Transverse colon (tissue), 4 donors: ENCODE data around the gene PCED1B. TPM values are rescaled to one million over a fixed set of nuclear protein-coding genes. Genes with fewer than 3 reads are reported as not detected.
A peak's percentile ranks its signal among the peaks of the same experiment; 100 is the strongest.

Experiments used
- DNase-seq: peaks from one replicate; pipeline ENCODE4 v3.0.0-alpha.2; 2019
- H3K27ac ChIP-seq, 4 donors: fragments of 200-600 bp; sonication (generic); 2 replicates each; pipeline ENCODE4 v1.5.1; 2016 to 2018; ENCODE audit warnings: inconsistent platforms in 4 of 4
- H3K27me3 ChIP-seq: fragments of 200-600 bp; sonication (generic); 2 replicates; pipeline ENCODE4 v1.5.1; 2017; ENCODE audit warnings: inconsistent platforms
- H3K36me3 ChIP-seq, 4 donors: fragments of 200-600 bp; sonication (generic); 2 replicates each; pipeline ENCODE4 v1.5.1; 2017 to 2019; ENCODE audit warnings: inconsistent platforms in 4 of 4
- H3K4me1 ChIP-seq, 4 donors: fragments of 200-600 bp; sonication (generic); 2 replicates each; pipeline ENCODE4 v1.5.1; 2017 to 2020; ENCODE audit warnings: inconsistent platforms in 4 of 4
- H3K4me3 ChIP-seq, 4 donors: fragments of 200-600 bp; sonication (generic); 1 replicate in 1 of 4; 2 replicates in 3 of 4; pipeline versions ENCODE4 v1.5.1 to v1.6.1; 2017 to 2019; ENCODE audit warnings: inconsistent platforms in 4 of 4
- H3K9me3 ChIP-seq, 2 donors: fragments of 200-600 bp; sonication (generic); 2 replicates each; pipeline ENCODE4 v1.5.1; 2017 to 2019; ENCODE audit warnings: inconsistent platforms in 2 of 2
- CTCF ChIP-seq, 5 experiments: fragments of 200-600 bp in 3 of 5; fragments of 450-650 bp in 2 of 5; sonication (generic) in 3 of 5; IDR thresholded peaks; 1 replicate in 2 of 5; 2 replicates in 3 of 5; pipeline ENCODE4 v1.5.1; 2016 to 2017; ENCODE audit warnings: antibody characterized with exemption in 5 of 5, inconsistent platforms in 3 of 5, mild to moderate bottlenecking in 2 of 5, moderate library complexity in 1 of 5
- EP300 ChIP-seq: sonication (generic); formaldehyde crosslinking; IDR thresholded peaks from one replicate; pipeline ENCODE4 v1.6.1; 2017; ENCODE audit warnings: antibody characterized with exemption, low read depth
- POLR2A ChIP-seq: fragments of 450-650 bp; IDR thresholded peaks from one replicate; pipeline ENCODE4 v1.6.1; 2016; ENCODE audit warnings: antibody characterized with exemption, mild to moderate bottlenecking, moderate library complexity
- POLR2AphosphoS5 ChIP-seq, 3 donors: sonication (generic); formaldehyde crosslinking; IDR thresholded peaks; one replicate each; pipeline ENCODE4 v1.6.1; 2016; ENCODE audit warnings: antibody characterized with exemption in 3 of 3
- WGBS, 2 donors: methylation state at CpG; one replicate each; pipeline ENCODE4 v1.1.5; 2018; ENCODE audit warnings: low coverage in 1 of 2; 5-methylcytosine and 5-hydroxymethylcytosine counted together
- in situ Hi-C, 4 donors: fragments of 200-750 bp; cut with MboI; loops; one replicate each; pipeline versions ENCODE4 v1.15.0 to v1.15.1; 2017; ENCODE audit warnings: low sequenced_read_pairs in 3 of 4, low pct_ligation_motif_present in 1 of 4, low pct_unique_long_range_greater_than_20kb in 1 of 4
- intact Hi-C: fragments of 100-400 bp; cut with DNase I; formaldehyde crosslinking; loops from one replicate; pipeline ENCODE4 v1.15.1; 2023; ENCODE audit warnings: low total_unique reads
- total RNA-seq, 4 donors: library from RNA; depleted of rRNA; stranded (reverse); fragments of >200 nt; gene quantifications; one replicate each; pipeline ENCODE4 v1.1.0, GENCODE V29; 2016

The PCED1B gene
- total RNA-seq, 4 donors from 2014 or later, result 2.7 to 52.0 (median 3.0) TPM; not detected in 1

GRCh38 chr12:47218191-47218654 lies 138.8 kb downstream of the PCED1B start:
- in situ Hi-C loops, result no loop called here
- Histone ChIP-seq H3K4me3 (peak overlapping the region in 1 of 4 donors; percentile 23), H3K27ac (peak overlapping the region; percentile 30 to 72 (median 63)), H3K27me3 (no peaks in the 10 kb centered on the region), H3K36me3 (no peaks in the 10 kb centered on the region), H3K9me3 (no peaks in the 10 kb centered on the region), H3K4me1 (peaks cover 5 to 18% (median 8%) of the 10 kb centered on the region in 4 donors)
- intact Hi-C loops, result no loop called here
- no peak for DNase-seq
- 69 to 72% methylated on average over 5 to 8 of the region's 8 CpGs for WGBS, 2 donors
- TF ChIP-seq EP300, result no peak
- no peak for TF ChIP-seq CTCF (IDR thresholded peaks at IDR 0.05)
- no peak for TF ChIP-seq POLR2AphosphoS5 (IDR thresholded peaks at IDR 0.05)
- TF ChIP-seq POLR2A, result no peak

- in situ Hi-C loops, result no loop called here
- H3K36me3 ChIP-seq, result no peaks in the 10 kb centered on the region
- no peak for TF ChIP-seq CTCF (IDR thresholded peaks at IDR 0.05)
- TF ChIP-seq POLR2AphosphoS5 (IDR thresholded peaks at IDR 0.05), result no peak
- H3K9me3 ChIP-seq, result no peaks in the 10 kb centered on the region
- 70 to 88% methylated on average over 1 to 3 of the region's 3 CpGs for WGBS, 2 donors
- no peak overlapping the region for H3K4me3 ChIP-seq
- peaks cover 15 to 28% (median 18%) of the 10 kb centered on the region in 4 donors for H3K4me1 ChIP-seq
- intact Hi-C loops, result no loop called here
- no peaks in the 10 kb centered on the region for H3K27me3 ChIP-seq
- peak overlapping the region in 3 of 4 donors; percentile 5 to 65 (median 30) for H3K27ac ChIP-seq
- DNase-seq, result no peak
Observed at GRCh38 chr12:47219243-47219642, 139.8 kb downstream of the PCED1B start.

GRCh38 chr12:47221256-47222023 lies 142.0 kb downstream of the PCED1B start:
- Histone ChIP-seq H3K36me3 (no peaks in the 10 kb centered on the region), H3K4me3 (no peak overlapping the region), H3K27ac (no peak overlapping the region), H3K4me1 (peaks cover 15 to 31% (median 18%) of the 10 kb centered on the region in 4 donors), H3K27me3 (no peaks in the 10 kb centered on the region), H3K9me3 (no peaks in the 10 kb centered on the region)
- WGBS, 2 donors, result 97 to 100% methylated on average over 2 of the region's 2 CpGs
- in situ Hi-C loops (no loop called here), intact Hi-C loops (no loop called here)
- TF ChIP-seq POLR2A (no peak), EP300 (no peak), POLR2AphosphoS5 (IDR thresholded peaks at IDR 0.05) (no peak)
- DNase-seq, result no peak

GRCh38 chr12:47222520-47223030 lies 143.2 kb downstream of the PCED1B start:
- DNase-seq, result no peak
- H3K4me3 ChIP-seq, result no peak overlapping the region
- TF ChIP-seq POLR2A (no peak), EP300 (no peak), CTCF (IDR thresholded peaks at IDR 0.05) (no peak), POLR2AphosphoS5 (IDR thresholded peaks at IDR 0.05) (no peak)
- intact Hi-C loops (no loop called here), in situ Hi-C loops (no loop called here)
- peaks cover 15 to 31% (median 18%) of the 10 kb centered on the region in 4 donors for H3K4me1 ChIP-seq
- WGBS, 2 donors, result 55 to 64% methylated on average over 2 to 3 of the region's 3 CpGs
- H3K27ac ChIP-seq, result peak overlapping the region; percentile 12 to 76 (median 62)
- H3K36me3 ChIP-seq, result no peaks in the 10 kb centered on the region
- no peaks in the 10 kb centered on the region for H3K9me3 ChIP-seq
- H3K27me3 ChIP-seq, result no peaks in the 10 kb centered on the region
